DOHH2 (cell line): ENCODE measurements around the gene FAM120A.

Source experiments
- H3F3A ChIP-seq: fragments of 200-600 bp; sonication (generic), shearing (Covaris generic); 2 replicates; pipeline ENCODE4 v1.6.0; 2016; ENCODE audit warnings: antibody characterized with exemption, mild to moderate bottlenecking; ENCODE audit not compliant: control insufficient read depth, insufficient read depth
- H3K27ac ChIP-seq: fragments of 200-600 bp; sonication (generic); 2 replicates; pipeline ENCODE4 v1.5.1; 2014; ENCODE audit warnings: low read depth, mild to moderate bottlenecking, low read length, moderate library complexity
- H3K27me3 ChIP-seq: fragments of 200-600 bp; sonication (generic); 2 replicates; pipeline ENCODE4 v1.6.1; 2014; ENCODE audit warnings: mild to moderate bottlenecking, low read length, mixed read lengths; ENCODE audit not compliant: control insufficient read depth
- H3K36me3 ChIP-seq: fragments of 200-600 bp; sonication (generic); 2 replicates; pipeline ENCODE4 v1.6.1; 2014; ENCODE audit warnings: mild to moderate bottlenecking, low read length, moderate library complexity, mixed read lengths; ENCODE audit not compliant: control insufficient read depth
- H3K4me1 ChIP-seq: fragments of 200-600 bp; sonication (generic); 2 replicates; pipeline ENCODE4 v1.6.1; 2014; ENCODE audit warnings: mild to moderate bottlenecking, low read length, mixed read lengths; ENCODE audit not compliant: control insufficient read depth
- H3K4me2 ChIP-seq: fragments of 200-600 bp; sonication (generic); 2 replicates; pipeline ENCODE4 v1.6.0; 2014; ENCODE audit warnings: mild to moderate bottlenecking, low read length, moderate library complexity
- H3K4me3 ChIP-seq: fragments of 200-600 bp; sonication (generic); 2 replicates; pipeline ENCODE4 v1.5.1; 2014; ENCODE audit warnings: mild to moderate bottlenecking, low read length, mixed read lengths
- H3K79me2 ChIP-seq: fragments of 200-600 bp; sonication (generic); 2 replicates; pipeline ENCODE4 v1.6.1; 2014; ENCODE audit warnings: mild to moderate bottlenecking, low read length, mixed read lengths; ENCODE audit not compliant: control insufficient read depth
- H3K9me2 ChIP-seq: fragments of 200-600 bp; sonication (generic); replicated peaks from 2 replicates; pipeline ENCODE4 v1.6.1; 2014; ENCODE audit warnings: mild to moderate bottlenecking, low read length, mixed read lengths; ENCODE audit not compliant: control insufficient read depth
- H3K9me3 ChIP-seq: fragments of 200-600 bp; sonication (generic); 2 replicates; pipeline ENCODE4 v1.6.1; 2014; ENCODE audit warnings: antibody characterized with exemption, low read length, mixed read lengths; ENCODE audit not compliant: control insufficient read depth, insufficient read depth
- H4K20me1 ChIP-seq: fragments of 200-600 bp; sonication (generic); 2 replicates; pipeline ENCODE4 v1.6.0; 2014; ENCODE audit warnings: low read depth, mild to moderate bottlenecking, antibody characterized with exemption, low read length, moderate library complexity; ENCODE audit not compliant: control insufficient read depth, insufficient read depth
- CTCF ChIP-seq: fragments of 200-600 bp; sonication (generic); IDR thresholded peaks from one replicate; pipeline ENCODE4 v1.5.1; 2014; ENCODE audit warnings: antibody characterized with exemption, mild to moderate bottlenecking, low read depth, low read length; ENCODE audit not compliant: poor library complexity, severe bottlenecking
- EZH2phosphoT487 ChIP-seq: fragments of 200-600 bp; sonication (generic); IDR thresholded peaks from 2 replicates; pipeline ENCODE4 v1.6.1; 2017; ENCODE audit warnings: borderline replicate concordance, mild to moderate bottlenecking, antibody characterized with exemption, low read length, moderate library complexity, mixed read lengths

The FAM120A gene

DNA sequence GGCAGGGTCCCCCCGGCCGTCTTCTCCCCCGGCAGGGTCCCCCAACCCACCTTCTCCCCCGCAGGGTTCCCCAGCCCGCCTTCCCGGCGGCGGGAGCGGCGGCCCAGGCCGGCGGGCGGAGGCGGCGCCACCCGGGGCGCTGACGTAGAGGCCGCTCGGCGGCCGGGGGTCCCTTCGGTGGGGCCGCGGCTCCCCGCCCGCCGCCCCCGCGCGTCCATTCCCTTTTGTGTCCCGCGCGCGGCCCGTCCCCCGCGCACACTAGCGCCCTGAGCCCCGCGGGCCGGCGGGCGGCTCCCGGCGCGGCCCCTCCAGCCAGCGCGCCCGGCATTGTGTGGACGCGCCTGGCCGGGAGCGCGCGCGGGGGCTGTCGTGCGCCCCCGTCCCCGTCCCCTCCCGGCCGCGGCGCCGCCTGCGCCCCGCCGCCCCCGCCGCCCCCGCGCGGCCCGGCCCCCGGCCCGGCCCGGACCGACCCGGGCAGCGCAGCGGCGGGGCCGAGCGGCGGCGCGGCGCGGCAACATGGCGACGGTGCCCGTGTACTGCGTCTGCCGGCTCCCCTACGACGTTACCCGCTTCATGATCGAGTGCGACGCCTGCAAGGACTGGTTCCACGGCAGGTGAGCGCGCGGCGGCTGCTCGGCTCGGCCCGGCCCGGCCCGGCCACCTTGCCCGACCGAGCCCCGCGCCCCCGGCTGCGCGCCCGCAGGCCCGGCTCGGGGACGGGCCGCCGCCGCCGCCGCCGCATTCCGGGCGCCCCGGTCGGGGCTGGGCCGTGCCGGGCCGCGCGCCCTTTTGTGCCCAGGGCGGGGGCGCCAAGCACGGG is 125.0 kb downstream of the FAM120A start, which contains the start of gene PHF2:
Gene PHF2 (plus strand): TSS at position 327 of the 820 bp plus-strand sequence. CDS start 190 bp downstream, at position 517.
- H3K79me2 ChIP-seq = peaks cover 55% of the 10 kb centered on the region
- no peaks in the 10 kb centered on the region for H4K20me1 ChIP-seq
- H3K27me3 ChIP-seq = no peaks in the 10 kb centered on the region
- H3K27ac ChIP-seq = peak within 1 kb of the TSS; percentile 52
- peak within 1 kb of the TSS; percentile 79 for H3K4me3 ChIP-seq
- H3K9me3 ChIP-seq = no peaks in the 10 kb centered on the region; the same call in 1 of the 2 replicates
- TF ChIP-seq CTCF (no peak), EZH2phosphoT487 (no peak)
- peaks cover 21% of the 10 kb centered on the region for H3K4me1 ChIP-seq
- H3K4me2 ChIP-seq = peak within 1 kb of the TSS; percentile 90
- no peaks in the 10 kb centered on the region for H3K9me2 ChIP-seq
- H3F3A ChIP-seq = peaks cover 10% of the 10 kb centered on the region
- no peaks in the 10 kb centered on the region for H3K36me3 ChIP-seq

DNA sequence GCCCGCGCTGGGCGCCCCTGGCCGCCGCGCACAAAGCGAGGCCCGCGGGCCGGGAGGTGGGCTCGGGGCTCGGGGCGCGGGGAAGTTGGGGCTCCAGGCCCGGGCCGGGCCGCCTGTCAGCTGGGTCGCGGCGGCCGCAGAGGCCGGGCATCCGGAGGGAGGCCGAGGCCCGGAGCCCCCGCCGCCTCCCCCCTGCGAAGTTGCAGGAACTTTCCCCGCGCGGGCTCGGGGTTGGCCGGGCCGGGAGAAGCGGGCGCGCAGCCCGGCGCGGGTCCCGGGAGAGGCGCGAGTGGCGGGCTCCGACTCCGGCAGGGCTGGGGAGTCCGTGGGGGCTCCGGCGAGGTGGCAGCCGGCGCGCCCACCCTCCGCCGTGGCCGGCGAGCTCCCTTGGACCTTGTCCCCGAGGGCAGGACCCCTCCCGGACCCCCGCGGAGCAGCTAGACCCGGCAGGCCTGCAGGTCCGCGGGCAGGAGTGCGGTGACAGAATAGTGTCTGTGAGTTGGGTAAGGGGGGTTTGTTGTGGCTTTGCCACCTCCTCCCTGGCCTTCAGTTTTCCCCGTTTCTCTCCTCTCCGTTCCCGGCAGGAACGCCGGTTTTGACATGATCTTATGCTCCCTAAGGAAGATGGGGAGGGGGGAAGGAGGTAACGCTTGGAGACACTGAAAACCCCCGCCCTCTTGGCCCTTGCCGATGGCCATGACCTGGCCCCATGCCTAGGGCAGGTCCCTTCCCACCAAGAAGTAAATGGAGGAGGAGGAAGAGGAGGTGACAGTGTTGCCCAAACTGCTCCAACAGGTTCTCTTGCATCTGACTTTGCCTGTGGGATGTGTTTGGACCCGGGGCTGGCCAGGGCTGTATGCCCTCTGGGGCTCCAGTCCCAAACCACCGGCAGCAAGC is 125.8 kb downstream of the FAM120A start:
- peak overlapping the region; percentile 79 for H3K4me3 ChIP-seq
- peaks cover 4% of the 10 kb centered on the region for H3F3A ChIP-seq
- peak overlapping the region; percentile 90 for H3K4me2 ChIP-seq
- no peaks in the 10 kb centered on the region for H4K20me1 ChIP-seq
- no peaks in the 10 kb centered on the region for H3K36me3 ChIP-seq
- H3K27ac ChIP-seq = no peak overlapping the region
- no peaks in the 10 kb centered on the region for H3K9me2 ChIP-seq
- TF ChIP-seq CTCF = no peak
- no peak for TF ChIP-seq EZH2phosphoT487
- H3K79me2 ChIP-seq = peaks cover 63% of the 10 kb centered on the region
- H3K27me3 ChIP-seq = no peaks in the 10 kb centered on the region
- H3K4me1 ChIP-seq = peaks cover 21% of the 10 kb centered on the region
- no peaks in the 10 kb centered on the region for H3K9me3 ChIP-seq

DNA sequence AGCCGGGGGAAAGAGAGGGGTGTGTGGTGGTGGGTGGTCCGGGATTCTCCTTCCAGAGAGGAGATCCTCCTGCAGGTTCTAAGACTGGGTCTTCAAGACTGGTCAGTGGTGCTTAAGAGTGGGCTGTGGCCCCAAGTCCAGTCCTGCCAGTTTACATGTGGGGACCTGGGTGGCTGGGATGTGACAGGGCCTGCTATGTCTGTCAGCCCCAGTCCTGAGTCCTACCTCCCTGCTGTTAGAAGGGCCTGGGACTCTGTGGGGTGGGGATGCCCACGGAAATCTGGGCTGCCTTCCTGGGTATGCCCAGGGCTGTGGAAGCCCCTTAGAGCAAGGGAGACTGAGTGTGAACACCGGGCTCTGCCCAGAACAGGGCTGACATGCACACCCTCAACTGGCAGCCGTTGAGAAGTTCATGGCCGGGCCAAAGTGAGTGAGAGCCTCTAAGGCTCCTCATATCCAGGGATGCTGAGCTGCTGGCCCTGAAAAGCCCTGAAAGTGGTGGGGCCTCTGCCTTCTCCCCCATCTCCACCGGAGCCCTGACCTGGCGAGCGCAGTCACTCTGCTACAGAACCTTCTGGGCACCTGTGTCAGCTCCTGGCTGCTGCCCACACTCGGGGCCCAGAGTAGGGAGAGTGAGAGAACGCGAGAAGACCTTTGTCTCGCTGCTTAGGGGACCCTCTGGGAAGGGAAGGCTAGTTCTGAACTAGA is 126.6 kb downstream of the FAM120A start:
- peaks cover 3% of the 10 kb centered on the region; the same call in 1 of the 2 replicates for H3F3A ChIP-seq
- H3K79me2 ChIP-seq = peaks cover 71% of the 10 kb centered on the region
- TF ChIP-seq CTCF (no peak), EZH2phosphoT487 (no peak)
- H3K4me3 ChIP-seq = peak overlapping the region; percentile 79
- no peaks in the 10 kb centered on the region for H3K9me2 ChIP-seq
- peaks cover 21% of the 10 kb centered on the region for H3K4me1 ChIP-seq
- no peaks in the 10 kb centered on the region for H4K20me1 ChIP-seq
- no peak overlapping the region for H3K27ac ChIP-seq
- H3K36me3 ChIP-seq = no peaks in the 10 kb centered on the region
- peak overlapping the region; percentile 90 for H3K4me2 ChIP-seq
- no peaks in the 10 kb centered on the region for H3K9me3 ChIP-seq
- no peaks in the 10 kb centered on the region for H3K27me3 ChIP-seq
